Choroid plexus epithelial cell (primary cell): Measurements from ENCODE around the gene IL23R.

ENCODE experiments used
- DNase-seq: peaks from one replicate; pipeline ENCODE4 v3.0.0-alpha.2; 2010; ENCODE audit warnings: low read depth
- H3K4me3 ChIP-seq: 2 replicates; pipeline ENCODE4 v1.5.1; 2011; ENCODE audit warnings: low read depth, mild to moderate bottlenecking, control low read depth, low read length, moderate library complexity
- CTCF ChIP-seq: conservative IDR thresholded peaks from 2 replicates; pipeline ENCODE4 v1.5.1; 2011; ENCODE audit warnings: low read depth, mild to moderate bottlenecking, control low read depth, inconsistent platforms, low read length, moderate library complexity

IL23R gene

GRCh38 chr1:67256291-67257172 lies 90.3 kb downstream of the IL23R start:
- peak; percentile 13 for DNase-seq
- no peak for TF ChIP-seq CTCF
- no peak overlapping the region for H3K4me3 ChIP-seq

GRCh38 chr1:67257173-67257535 lies 90.9 kb downstream of the IL23R start:
- TF ChIP-seq CTCF, result no peak
- DNase-seq, result no peak
- H3K4me3 ChIP-seq, result no peak overlapping the region

- DNase-seq, result peak; percentile 16
- no peak overlapping the region for H3K4me3 ChIP-seq
- peak; percentile 56 for TF ChIP-seq CTCF
These were observed 95.4 kb downstream of the IL23R start for GRCh38 chr1:67261680-67262079.

- H3K4me3 ChIP-seq, result no peak overlapping the region
- DNase-seq, result no peak
- TF ChIP-seq CTCF, result no peak
These were observed 96.5 kb downstream of the IL23R start for GRCh38 chr1:67262735-67263134.

GRCh38 chr1:67264152-67264551 lies 97.9 kb downstream of the IL23R start:
- H3K4me3 ChIP-seq, result no peak overlapping the region
- TF ChIP-seq CTCF, result no peak
- DNase-seq, result no peak

- DNase-seq, result no peak
- no peak for TF ChIP-seq CTCF
- H3K4me3 ChIP-seq, result no peak overlapping the region
These were observed 98.6 kb downstream of the IL23R start for GRCh38 chr1:67264899-67265298.

GRCh38 chr1:67269061-67269460 lies 102.8 kb downstream of the IL23R start:
- no peak for DNase-seq
- TF ChIP-seq CTCF, result no peak
- H3K4me3 ChIP-seq, result no peak overlapping the region
